PC-3 (cell line): ENCODE data around the gene CLMP. TPM values are rescaled to one million over a fixed set of nuclear protein-coding genes. Genes with fewer than 3 reads are reported as not detected.

Source experiments
- ATAC-seq: fragments of 200-7000 bp; cut with Tn5 transposase; 2 replicates; pipeline ENCODE4 v1.9.1; 2020; ENCODE audit warnings: mild to moderate bottlenecking, moderate library complexity
- BruUV-seq: library from RNA; stranded (reverse); fragments of 400-500 nt; replicated peaks from 2 replicates; lab custom pipeline; 2021; lab: Mats Ljungman, UMichigan
- CTCF ChIA-PET: fragments of 300-600 bp; sonication (Branson Sonifier 250); formaldehyde crosslinking; loops from one replicate; lab custom pipeline; 2022; ENCODE audit warnings: antibody characterized with exemption; lab: Charles Lee
- POLR2A ChIA-PET: fragments of 300-600 bp; sonication (Branson Sonifier 250); formaldehyde crosslinking; loops from one replicate; lab custom pipeline; 2022; ENCODE audit warnings: antibody characterized with exemption; ENCODE audit not compliant: unreplicated experiment; lab: Charles Lee
- DNase-seq: peaks from one replicate; pipeline ENCODE4 v3.0.0-alpha.2; 2015
- H2AFZ ChIP-seq: fragments of 300-600 bp; sonication (generic); 2 replicates; pipeline ENCODE4 v1.6.0; 2016; ENCODE audit warnings: antibody characterized with exemption, low read length
- H3F3A ChIP-seq: fragments of 300-600 bp; sonication (generic); one replicate; pipeline ENCODE4 v1.6.0; 2017; ENCODE audit warnings: antibody characterized with exemption, low read length, control low read depth, mild to moderate bottlenecking; ENCODE audit not compliant: unreplicated experiment
- H3K27ac ChIP-seq: fragments of 300-600 bp; sonication (generic); 2 replicates; pipeline ENCODE4 v1.5.1; 2016; ENCODE audit warnings: mild to moderate bottlenecking, low read length
- H3K27me3 ChIP-seq: fragments of 300-600 bp; sonication (generic); 2 replicates; pipeline ENCODE4 v1.6.1; 2016; ENCODE audit warnings: low read length, mixed read lengths
- H3K36me3 ChIP-seq: fragments of 300-600 bp; sonication (generic); 2 replicates; pipeline ENCODE4 v1.6.1; 2016; ENCODE audit warnings: low read depth, mixed run types, low read length, mixed read lengths
- H3K4me1 ChIP-seq: fragments of 300-600 bp; sonication (generic); 2 replicates; pipeline ENCODE4 v1.5.1; 2016; ENCODE audit warnings: low read length; ENCODE audit not compliant: insufficient read depth
- H3K4me2 ChIP-seq: fragments of 300-600 bp; sonication (generic); 2 replicates; pipeline ENCODE4 v1.6.0; 2016; ENCODE audit warnings: low read length
- H3K4me3 ChIP-seq: fragments of 300-600 bp; sonication (generic); 2 replicates; pipeline ENCODE4 v1.5.1; 2016; ENCODE audit warnings: mild to moderate bottlenecking, low read length, mixed read lengths
- H3K79me2 ChIP-seq: fragments of 300-600 bp; sonication (generic); 2 replicates; pipeline ENCODE4 v1.6.1; 2017; ENCODE audit warnings: low read length, mixed read lengths
- H3K9ac ChIP-seq: fragments of 300-600 bp; sonication (generic); 2 replicates; pipeline ENCODE4 v1.6.0; 2016; ENCODE audit warnings: mild to moderate bottlenecking, low read length
- H3K9me2 ChIP-seq: fragments of 300-600 bp; sonication (generic); replicated peaks from 2 replicates; pipeline ENCODE4 v1.6.1; 2016; ENCODE audit warnings: mixed run types, low read length, mixed read lengths
- H3K9me3 ChIP-seq: fragments of 300-600 bp; sonication (generic); 2 replicates; pipeline ENCODE4 v1.6.1; 2016; ENCODE audit warnings: low read length, mixed read lengths
- H4K20me1 ChIP-seq: fragments of 300-600 bp; sonication (generic); 2 replicates; pipeline ENCODE4 v1.6.1; 2016; ENCODE audit warnings: low read length, mixed read lengths
- EZH2 ChIP-seq: fragments of 300-600 bp; sonication (generic); IDR thresholded peaks from one replicate; pipeline ENCODE4 v1.6.1; 2017; ENCODE audit warnings: antibody characterized with exemption, mild to moderate bottlenecking, low read length; ENCODE audit not compliant: unreplicated experiment
- EZH2phosphoT487 ChIP-seq: fragments of 300-600 bp; sonication (generic); IDR thresholded peaks from 2 replicates; pipeline ENCODE4 v1.6.1; 2018; ENCODE audit warnings: mild to moderate bottlenecking, antibody characterized with exemption, low read length, borderline replicate concordance
- intact Hi-C: fragments of 100-400 bp; cut with micrococcal nuclease; formaldehyde crosslinking; loops from 2 replicates; pipeline ENCODE4 v1.9.0; 2023
- total RNA-seq: library from RNA; depleted of rRNA; stranded (reverse); fragments of >200 nt; gene quantifications from 2 replicates; pipeline ENCODE4 v1.2.3, GENCODE V29; 2014
- TF ChIP-seq, protein P1 (sequence below): fragments of 300-600 bp; sonication (generic); conservative IDR thresholded peaks from 2 replicates; pipeline ENCODE4 v1.5.1; 2017; ENCODE audit warnings: antibody characterized with exemption, low read depth, mild to moderate bottlenecking, low read length

CLMP gene
- total RNA-seq, 1 experiment from 2014 or later: 30.4 TPM

DNA sequence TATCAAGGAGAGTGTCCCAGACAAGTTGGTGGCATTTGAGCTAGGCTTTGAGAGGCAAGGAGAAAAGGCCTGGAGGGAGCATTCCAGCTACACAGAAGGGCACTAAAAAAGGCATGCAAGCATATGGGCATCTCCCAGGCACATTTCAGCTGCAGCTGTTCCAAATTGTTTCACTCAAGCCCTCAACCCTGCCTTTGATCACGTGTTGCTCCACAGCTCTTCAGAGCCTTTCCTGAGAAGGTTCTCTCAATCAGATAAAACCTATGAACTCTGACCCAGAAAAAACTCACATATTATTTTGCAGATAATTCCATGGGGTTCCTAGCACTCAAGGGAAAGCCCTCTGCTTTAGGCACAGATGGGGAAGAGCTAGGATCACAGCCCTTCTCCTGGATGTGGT is 108.7 kb downstream of the CLMP start:
- no peaks in the 10 kb centered on the region for H3K9me2 ChIP-seq
- no peaks in the 10 kb centered on the region for H3K9me3 ChIP-seq
- no peaks in the 10 kb centered on the region for H4K20me1 ChIP-seq
- ATAC-seq (no peak), DNase-seq (no peak)
- no peaks in the 10 kb centered on the region for H3K27me3 ChIP-seq
- H2AFZ ChIP-seq: no peak overlapping the region
- no peak overlapping the region for H3K4me2 ChIP-seq
- POLR2A ChIA-PET: no interaction called here
- peaks cover 18% of the 10 kb centered on the region for H3K4me1 ChIP-seq
- no peak overlapping the region for H3K9ac ChIP-seq
- H3F3A ChIP-seq: peaks cover 6% of the 10 kb centered on the region
- no peak overlapping the region for H3K4me3 ChIP-seq
- intact Hi-C loops: no loop called here
- no peaks in the 10 kb centered on the region for H3K79me2 ChIP-seq
- CTCF ChIA-PET: no interaction called here
- peaks cover 9% of the 10 kb centered on the region for H3K36me3 ChIP-seq
- TF ChIP-seq, protein P1, sequence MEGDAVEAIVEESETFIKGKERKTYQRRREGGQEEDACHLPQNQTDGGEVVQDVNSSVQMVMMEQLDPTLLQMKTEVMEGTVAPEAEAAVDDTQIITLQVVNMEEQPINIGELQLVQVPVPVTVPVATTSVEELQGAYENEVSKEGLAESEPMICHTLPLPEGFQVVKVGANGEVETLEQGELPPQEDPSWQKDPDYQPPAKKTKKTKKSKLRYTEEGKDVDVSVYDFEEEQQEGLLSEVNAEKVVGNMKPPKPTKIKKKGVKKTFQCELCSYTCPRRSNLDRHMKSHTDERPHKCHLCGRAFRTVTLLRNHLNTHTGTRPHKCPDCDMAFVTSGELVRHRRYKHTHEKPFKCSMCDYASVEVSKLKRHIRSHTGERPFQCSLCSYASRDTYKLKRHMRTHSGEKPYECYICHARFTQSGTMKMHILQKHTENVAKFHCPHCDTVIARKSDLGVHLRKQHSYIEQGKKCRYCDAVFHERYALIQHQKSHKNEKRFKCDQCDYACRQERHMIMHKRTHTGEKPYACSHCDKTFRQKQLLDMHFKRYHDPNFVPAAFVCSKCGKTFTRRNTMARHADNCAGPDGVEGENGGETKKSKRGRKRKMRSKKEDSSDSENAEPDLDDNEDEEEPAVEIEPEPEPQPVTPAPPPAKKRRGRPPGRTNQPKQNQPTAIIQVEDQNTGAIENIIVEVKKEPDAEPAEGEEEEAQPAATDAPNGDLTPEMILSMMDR: no peak
- no peak for TF ChIP-seq EZH2
- no peak for TF ChIP-seq EZH2phosphoT487
- no TSS peak for BruUV-seq
- H3K27ac ChIP-seq: no peak overlapping the region

DNA sequence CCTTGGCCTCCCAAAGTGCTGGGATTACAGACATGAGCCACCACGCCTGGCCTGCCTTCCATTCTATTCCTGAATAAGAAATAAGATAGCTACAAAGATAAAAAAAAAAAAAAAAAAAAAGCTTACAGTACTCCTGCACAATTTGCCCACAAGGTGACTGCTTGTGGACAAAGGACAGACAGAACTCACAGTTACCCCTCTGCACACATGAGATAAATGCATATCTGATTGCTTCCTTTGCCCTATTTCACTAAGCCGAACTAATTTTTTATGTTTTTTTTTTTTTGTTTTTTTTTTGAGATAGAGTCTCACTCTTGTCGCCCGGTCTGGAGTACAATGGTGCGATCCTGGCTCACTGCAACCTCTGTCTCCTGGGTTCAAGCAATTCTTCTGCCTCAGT is 109.6 kb downstream of the CLMP start:
- H3K27ac ChIP-seq: no peak overlapping the region
- DNase-seq (no peak), ATAC-seq (no peak)
- peaks cover 9% of the 10 kb centered on the region for H3K36me3 ChIP-seq
- no peak overlapping the region for H3K4me2 ChIP-seq
- H3F3A ChIP-seq: peaks cover 6% of the 10 kb centered on the region
- no peak overlapping the region for H2AFZ ChIP-seq
- H3K9ac ChIP-seq: no peak overlapping the region
- BruUV-seq: no TSS peak
- no peaks in the 10 kb centered on the region for H4K20me1 ChIP-seq
- H3K79me2 ChIP-seq: no peaks in the 10 kb centered on the region
- H3K4me3 ChIP-seq: no peak overlapping the region
- no peak for TF ChIP-seq EZH2phosphoT487
- TF ChIP-seq, protein P1: no peak
- no peak for TF ChIP-seq EZH2
- no peaks in the 10 kb centered on the region for H3K27me3 ChIP-seq
- intact Hi-C loops: no loop called here
- POLR2A ChIA-PET: no interaction called here
- H3K9me2 ChIP-seq: no peaks in the 10 kb centered on the region
- peaks cover 18% of the 10 kb centered on the region for H3K4me1 ChIP-seq
- CTCF ChIA-PET: interaction anchor here (0.7 kb wide), 1 partner anchor 397 kb away, joined by 3 read pairs; no protein-coding TSS in a partner anchor
- H3K9me3 ChIP-seq: no peaks in the 10 kb centered on the region

DNA sequence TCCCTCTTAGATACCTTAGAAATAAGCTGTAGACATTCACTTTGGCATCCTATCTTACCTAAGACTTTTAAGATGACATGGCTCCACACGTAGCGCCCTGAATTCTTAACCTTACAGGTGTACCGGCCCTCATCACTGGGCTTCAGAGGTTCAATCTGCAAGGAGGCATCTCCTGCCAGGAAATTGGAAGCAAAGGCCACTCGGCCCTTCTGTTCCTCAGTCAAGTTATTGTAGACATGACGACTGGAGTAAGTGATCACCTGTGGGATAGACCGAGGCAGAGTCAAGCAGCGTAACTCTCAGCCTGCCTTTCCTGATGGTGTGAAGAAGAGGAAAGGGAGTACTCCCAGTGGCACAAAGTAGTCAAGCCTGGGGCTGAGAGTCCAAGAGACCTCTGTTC is 110.6 kb downstream of the CLMP start:
- Histone ChIP-seq H3K9me2 (no peaks in the 10 kb centered on the region), H3K4me3 (no peak overlapping the region), H3K4me2 (no peak overlapping the region), H3K79me2 (no peaks in the 10 kb centered on the region), H3K27me3 (no peaks in the 10 kb centered on the region), H2AFZ (no peak overlapping the region), H3K36me3 (peaks cover 14% of the 10 kb centered on the region), H3K9me3 (no peaks in the 10 kb centered on the region), H4K20me1 (no peaks in the 10 kb centered on the region), H3K4me1 (peaks cover 18% of the 10 kb centered on the region), H3K9ac (peak overlapping the region; percentile 13; the same call in 1 of the 2 replicates), H3F3A (peaks cover 6% of the 10 kb centered on the region), H3K27ac (peak overlapping the region; percentile 75)
- no TSS peak for BruUV-seq
- TF ChIP-seq EZH2phosphoT487: no peak
- TF ChIP-seq, protein P1: no peak
- TF ChIP-seq EZH2: no peak
- no peak for DNase-seq
- CTCF ChIA-PET: interaction anchor here (0.6 kb wide), 1 partner anchor 162 kb away, joined by 5 read pairs; no protein-coding TSS in a partner anchor
- intact Hi-C loops: no loop called here
- POLR2A ChIA-PET: no interaction called here
- no peak for ATAC-seq
